Activated T-helper 1 cell treated with anti-CD3 and anti-CD28 coated beads, Interleukin-12 subunit alpha, Interleukin-12 subunit beta, Interleukin-2, Interleukin-4 antibody, amounts not matched to agents 30 ng/mL and 10 ng/mL and 1 ng/mL, durations not matched to agents 14 hours and 24 hours and 36 hours (primary cell): ENCODE measurements around the gene GCHFR. TPM values are rescaled to one million over a fixed set of nuclear protein-coding genes. Genes with fewer than 3 reads are reported as not detected.

Experiments used
- DNase-seq: peaks from one replicate; pipeline ENCODE4 v3.0.0; 2021; ENCODE audit warnings: low spot score
- H3K27ac Mint-ChIP-seq: one replicate; pipeline ENCODE4 v1.8.0; 2021; ENCODE audit warnings: mild to moderate bottlenecking, mixed read lengths
- H3K27me3 Mint-ChIP-seq: one replicate; pipeline ENCODE4 v1.8.0; 2022; ENCODE audit warnings: mild to moderate bottlenecking, moderate library complexity, mixed read lengths; ENCODE audit not compliant: insufficient read depth
- H3K36me3 Mint-ChIP-seq: one replicate; pipeline ENCODE4 v1.8.0; 2021; ENCODE audit warnings: low read depth, mixed read lengths
- H3K4me1 Mint-ChIP-seq: one replicate; pipeline ENCODE4 v1.8.0; 2021; ENCODE audit warnings: low read depth, mixed read lengths
- H3K4me3 Mint-ChIP-seq: one replicate; pipeline ENCODE4 v1.8.0; 2021; ENCODE audit warnings: mild to moderate bottlenecking, moderate library complexity, mixed read lengths
- H3K9me3 Mint-ChIP-seq: one replicate; pipeline ENCODE4 v1.8.0; 2021; ENCODE audit warnings: mixed read lengths
- intact Hi-C: fragments of 100-400 bp; cut with micrococcal nuclease; formaldehyde crosslinking; loops from one replicate; pipeline ENCODE4 v1.15.1; 2024
- total RNA-seq: library from RNA; stranded (reverse); gene quantifications from 2 replicates; pipeline ENCODE4 v1.2.3, GENCODE V29; 2022

Gene GCHFR
- total RNA-seq, 1 donor from 2014 or later: 35.7 TPM

DNA sequence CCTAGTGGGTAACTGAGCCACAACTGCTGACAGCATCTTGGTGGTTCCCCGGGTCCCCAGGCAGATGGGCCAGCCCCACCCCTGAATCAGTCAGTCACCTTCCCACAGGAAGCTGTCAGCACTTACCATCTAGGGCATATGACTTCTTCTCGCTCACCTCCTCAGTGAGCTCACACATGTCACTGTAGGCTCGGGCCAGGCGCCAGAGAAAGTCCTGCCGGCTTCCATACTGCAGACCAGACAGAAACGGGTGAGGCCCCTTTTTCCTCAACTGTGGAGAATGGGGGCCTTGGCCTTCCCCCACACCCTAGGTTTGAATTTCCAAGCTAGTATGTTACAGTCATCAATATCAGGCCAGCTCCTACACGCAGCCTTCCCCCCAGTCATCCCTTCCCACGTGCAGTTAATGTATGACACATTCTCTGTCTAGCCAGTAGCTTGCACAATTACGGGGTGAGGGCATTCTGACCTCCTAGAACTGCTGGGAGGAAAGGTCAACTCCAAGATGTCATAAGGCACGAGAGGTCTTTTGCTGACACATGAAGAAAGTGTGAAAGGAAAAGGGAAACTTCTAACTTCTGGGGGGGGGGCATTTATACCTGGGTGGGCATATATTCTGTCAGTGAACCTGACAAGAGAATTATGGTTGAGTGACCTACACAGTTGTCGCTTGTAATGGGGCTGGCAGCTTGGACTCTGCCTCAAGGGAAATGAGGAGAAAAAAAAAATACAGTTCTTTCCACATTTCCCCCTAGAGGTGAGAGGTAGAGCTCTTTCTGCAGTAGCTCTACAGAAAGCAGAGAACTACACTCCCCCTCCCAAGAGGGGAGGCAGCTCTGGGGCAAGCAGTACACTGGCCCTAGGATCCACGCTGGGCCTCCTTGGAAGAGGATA lies 19.7 kb upstream of the GCHFR start:
- Mint-ChIP-seq H3K9me3 (no peaks in the 10 kb centered on the region), H3K27ac (peak overlapping the region; percentile 95), H3K36me3 (peaks cover 40% of the 10 kb centered on the region), H3K4me1 (peaks cover 43% of the 10 kb centered on the region), H3K27me3 (no peaks in the 10 kb centered on the region), H3K4me3 (peak overlapping the region; percentile 60)
- intact Hi-C loops: loop anchor here (1.0 kb wide), 5 partner anchors 11 to 63 kb away; partner anchors contain the start of genes DNAJC17, GCHFR, RMDN3 and ZFYVE19
- peak; percentile 70 for DNase-seq

- H3K27ac Mint-ChIP-seq: peak overlapping the region; percentile 95
- H3K27me3 Mint-ChIP-seq: no peaks in the 10 kb centered on the region
- peaks cover 39% of the 10 kb centered on the region for H3K36me3 Mint-ChIP-seq
- H3K4me1 Mint-ChIP-seq: peaks cover 43% of the 10 kb centered on the region
- H3K9me3 Mint-ChIP-seq: no peaks in the 10 kb centered on the region
- DNase-seq: no peak
- peak overlapping the region; percentile 60 for H3K4me3 Mint-ChIP-seq
- intact Hi-C loops: loop anchor here (1.0 kb wide), 5 partner anchors 11 to 63 kb away; partner anchors contain the start of genes DNAJC17, GCHFR, RMDN3 and ZFYVE19
Observed at GRCh38 chr15:40744815-40745152, 19.1 kb upstream of the GCHFR start.

DNA sequence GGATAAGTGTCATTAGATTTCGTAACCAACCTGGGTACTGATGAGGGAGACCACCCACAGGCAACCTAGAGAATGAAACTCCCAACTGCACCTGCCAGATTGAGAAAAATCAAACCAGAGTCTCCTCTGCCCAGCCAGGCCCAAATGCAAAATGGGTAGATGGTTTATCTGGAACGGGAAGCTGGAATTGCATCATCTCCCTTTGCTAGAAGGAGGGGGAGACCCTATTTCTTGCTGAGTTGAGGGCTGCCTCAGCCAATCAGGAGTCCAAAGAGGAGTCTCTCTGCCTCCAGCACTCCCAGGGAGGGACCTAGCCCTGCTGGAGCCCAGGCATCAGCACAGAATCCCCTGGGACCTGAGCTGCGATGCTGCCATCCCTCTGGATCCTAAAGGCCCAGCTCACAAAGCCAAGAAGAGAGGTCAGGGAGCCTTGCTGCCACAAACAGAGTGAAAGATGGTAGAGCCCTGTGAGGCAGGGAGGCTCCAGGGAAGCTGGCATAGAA lies 16.9 kb upstream of the GCHFR start:
- Mint-ChIP-seq H3K36me3 (peaks cover 35% of the 10 kb centered on the region), H3K4me1 (peaks cover 49% of the 10 kb centered on the region), H3K27ac (no peak overlapping the region), H3K27me3 (no peaks in the 10 kb centered on the region), H3K4me3 (no peak overlapping the region), H3K9me3 (no peaks in the 10 kb centered on the region)
- intact Hi-C loops: loop anchor here (2.0 kb wide), 1 partner anchor 36 kb away; no protein-coding TSS in a partner anchor
- no peak for DNase-seq

GRCh38 chr15:40747685-40748631 lies 15.9 kb upstream of the GCHFR start:
- H3K4me1 Mint-ChIP-seq: peaks cover 49% of the 10 kb centered on the region
- intact Hi-C loops: loop anchor here (2.0 kb wide), 1 partner anchor 35 kb away; no protein-coding TSS in a partner anchor
- H3K27me3 Mint-ChIP-seq: no peaks in the 10 kb centered on the region
- H3K27ac Mint-ChIP-seq: peak overlapping the region; percentile 25
- H3K9me3 Mint-ChIP-seq: no peaks in the 10 kb centered on the region
- no peak overlapping the region for H3K4me3 Mint-ChIP-seq
- peaks cover 33% of the 10 kb centered on the region for H3K36me3 Mint-ChIP-seq
- no peak for DNase-seq

GRCh38 chr15:40749151-40749630 lies 14.7 kb upstream of the GCHFR start:
- Mint-ChIP-seq H3K36me3 (peaks cover 35% of the 10 kb centered on the region), H3K9me3 (no peaks in the 10 kb centered on the region), H3K27ac (no peak overlapping the region), H3K4me1 (peaks cover 45% of the 10 kb centered on the region), H3K27me3 (no peaks in the 10 kb centered on the region), H3K4me3 (no peak overlapping the region)
- no peak for DNase-seq
- intact Hi-C loops: no loop called here

- H3K36me3 Mint-ChIP-seq: peaks cover 26% of the 10 kb centered on the region
- H3K4me3 Mint-ChIP-seq: no peak overlapping the region
- no peaks in the 10 kb centered on the region for H3K27me3 Mint-ChIP-seq
- no peaks in the 10 kb centered on the region for H3K9me3 Mint-ChIP-seq
- H3K4me1 Mint-ChIP-seq: peaks cover 42% of the 10 kb centered on the region
- intact Hi-C loops: no loop called here
- H3K27ac Mint-ChIP-seq: no peak overlapping the region
- no peak for DNase-seq
Observed at GRCh38 chr15:40750885-40751284, 13.0 kb upstream of the GCHFR start.

- peaks cover 21% of the 10 kb centered on the region for H3K36me3 Mint-ChIP-seq
- H3K27me3 Mint-ChIP-seq: no peaks in the 10 kb centered on the region
- intact Hi-C loops: no loop called here
- no peak overlapping the region for H3K27ac Mint-ChIP-seq
- peaks cover 42% of the 10 kb centered on the region for H3K4me1 Mint-ChIP-seq
- DNase-seq: no peak
- no peak overlapping the region for H3K4me3 Mint-ChIP-seq
- H3K9me3 Mint-ChIP-seq: no peaks in the 10 kb centered on the region
Observed at GRCh38 chr15:40751745-40752144, 12.1 kb upstream of the GCHFR start.

DNA sequence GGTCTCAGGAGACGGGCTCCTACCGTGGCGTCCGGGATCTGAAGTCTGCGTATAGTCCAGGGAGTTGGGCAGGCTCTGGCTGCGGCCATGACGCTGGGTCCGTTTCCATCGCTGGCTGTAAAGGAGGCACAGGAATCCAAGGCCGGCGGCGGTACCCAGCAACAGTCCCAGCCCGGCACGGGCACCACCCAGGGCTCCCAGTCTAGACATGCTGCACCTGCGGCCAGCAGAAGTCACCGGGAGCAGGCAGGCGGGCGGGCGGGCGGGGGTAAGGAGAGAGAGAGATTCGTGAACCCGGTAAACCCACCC lies 9.3 kb upstream of the GCHFR start:
- DNase-seq: no peak
- Mint-ChIP-seq H3K27ac (peak overlapping the region; percentile 97), H3K27me3 (no peaks in the 10 kb centered on the region), H3K36me3 (peaks cover 12% of the 10 kb centered on the region), H3K4me1 (peaks cover 38% of the 10 kb centered on the region), H3K4me3 (peak overlapping the region; percentile 91), H3K9me3 (no peaks in the 10 kb centered on the region)
- intact Hi-C loops: loop anchor here (2.0 kb wide), 4 partner anchors 140 to 362 kb away; partner anchors contain the start of genes INO80, KNL1, RPUSD2 and VPS18

- Mint-ChIP-seq H3K36me3 (peaks cover 10% of the 10 kb centered on the region), H3K4me3 (peak within 1 kb of the TSS; percentile 91), H3K27me3 (no peaks in the 10 kb centered on the region), H3K27ac (peak within 1 kb of the TSS; percentile 97), H3K4me1 (peaks cover 38% of the 10 kb centered on the region), H3K9me3 (no peaks in the 10 kb centered on the region)
- intact Hi-C loops: loop anchor here (1.0 to 2.0 kb wide), 8 partner anchors 9 to 362 kb away; partner anchors contain the start of genes DNAJC17, GCHFR, INO80 and KNL1
- peak; percentile 94 for DNase-seq
Observed at GRCh38 chr15:40754883-40755811, 8.7 kb upstream of the GCHFR start, which contains the start of gene RMDN3. TSS of gene RMDN3 (minus strand) at chr15:40755254. CDS start at chr15:40754783, 471 bp downstream.

GRCh38 chr15:40755812-40756208 lies 8.1 kb upstream of the GCHFR start:
- H3K27me3 Mint-ChIP-seq: peaks cover under 1% of the 10 kb centered on the region
- H3K9me3 Mint-ChIP-seq: no peaks in the 10 kb centered on the region
- peaks cover 38% of the 10 kb centered on the region for H3K4me1 Mint-ChIP-seq
- peaks cover 10% of the 10 kb centered on the region for H3K36me3 Mint-ChIP-seq
- H3K27ac Mint-ChIP-seq: peak overlapping the region; percentile 97
- DNase-seq: no peak
- peak overlapping the region; percentile 91 for H3K4me3 Mint-ChIP-seq
- intact Hi-C loops: loop anchor here (1.0 to 2.0 kb wide), 8 partner anchors 8 to 361 kb away; partner anchors contain the start of genes DNAJC17, GCHFR, INO80 and KNL1

DNA sequence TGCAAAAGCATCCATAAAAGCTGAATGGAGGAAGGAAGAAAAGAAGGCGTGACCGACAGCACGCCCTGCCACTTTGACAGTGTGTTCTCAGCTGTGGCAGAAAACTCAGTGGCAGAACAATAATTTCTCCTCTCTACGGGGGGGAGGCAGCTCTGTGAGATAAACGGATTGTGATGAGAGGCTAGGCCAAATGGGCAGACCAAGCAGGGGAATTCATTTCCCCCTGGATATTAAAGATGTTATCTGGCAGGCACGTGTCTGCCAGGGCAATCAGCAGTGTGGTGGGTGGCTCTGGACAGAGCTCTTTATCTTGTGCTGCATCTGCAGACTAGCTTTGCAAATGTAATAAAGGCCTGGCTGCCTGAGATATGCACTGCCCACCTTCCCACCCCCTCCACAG lies 6.9 kb upstream of the GCHFR start:
- Mint-ChIP-seq H3K36me3 (peaks cover 7% of the 10 kb centered on the region), H3K27me3 (peaks cover 2% of the 10 kb centered on the region), H3K4me3 (peak overlapping the region; percentile 58), H3K9me3 (no peaks in the 10 kb centered on the region), H3K4me1 (peaks cover 32% of the 10 kb centered on the region), H3K27ac (peak overlapping the region; percentile 67)
- intact Hi-C loops: no loop called here
- no peak for DNase-seq
